Neural cell (in vitro differentiated cells): ENCODE measurements around the gene RASL10A. TPM values are rescaled to one million over a fixed set of nuclear protein-coding genes. Genes with fewer than 3 reads are reported as not detected.

ENCODE experiments used
- H2AFZ ChIP-seq: fragments of 200-600, 300-800 bp; sonication (generic), shearing (Covaris generic); 2 replicates; pipeline ENCODE4 v1.6.0; 2014; ENCODE audit warnings: low read depth, mild to moderate bottlenecking, antibody characterized with exemption, low read length, moderate library complexity
- H3F3A ChIP-seq: fragments of 200-600 bp; shearing (Covaris generic); 2 replicates; pipeline ENCODE4 v1.6.1; 2016; ENCODE audit warnings: mild to moderate bottlenecking, moderate library complexity, mixed read lengths, antibody characterized with exemption, low read length; ENCODE audit not compliant: insufficient read depth, poor library complexity, severe bottlenecking
- H3K27ac ChIP-seq: fragments of 200-600, 300-800 bp; sonication (generic), shearing (Covaris generic); 2 replicates; pipeline ENCODE4 v1.5.1; 2014; ENCODE audit warnings: mild to moderate bottlenecking, low read length, moderate library complexity
- H3K27me3 ChIP-seq: fragments of 300-800, 200-600 bp; sonication (generic), shearing (Covaris generic); 2 replicates; pipeline ENCODE4 v1.6.0; 2014; ENCODE audit warnings: mild to moderate bottlenecking, low read depth, low read length, moderate library complexity; ENCODE audit not compliant: insufficient read depth
- H3K36me3 ChIP-seq: fragments of 300-800, 200-600 bp; sonication (generic), shearing (Covaris generic); 2 replicates; pipeline ENCODE4 v1.5.1; 2014; ENCODE audit warnings: mild to moderate bottlenecking, antibody characterized with exemption, low read length, moderate library complexity; ENCODE audit not compliant: insufficient read depth
- H3K4me2 ChIP-seq: fragments of 300-800, 200-600 bp; sonication (generic), shearing (Covaris generic); 2 replicates; pipeline ENCODE4 v1.6.0; 2014; ENCODE audit warnings: mild to moderate bottlenecking, low read length
- H3K4me3 ChIP-seq: fragments of 300-800, 200-600 bp; sonication (generic), shearing (Covaris generic); 2 replicates; pipeline ENCODE4 v1.5.1; 2014; ENCODE audit warnings: mild to moderate bottlenecking, low read length, moderate library complexity
- H3K79me2 ChIP-seq: fragments of 200-600 bp; shearing (Covaris generic); replicated peaks from 2 replicates; pipeline ENCODE4 v1.6.0; 2014; ENCODE audit warnings: mild to moderate bottlenecking, low read length, moderate library complexity; ENCODE audit not compliant: insufficient read depth
- H3K9ac ChIP-seq: fragments of 300-800, 200-600 bp; sonication (generic), shearing (Covaris generic); 2 replicates; pipeline ENCODE4 v1.6.1; 2016; ENCODE audit warnings: mild to moderate bottlenecking, low read length, mixed read lengths
- H3K9me2 ChIP-seq: fragments of 200-600 bp; shearing (Covaris generic); 2 replicates; pipeline ENCODE4 v1.6.1; 2016; ENCODE audit warnings: mild to moderate bottlenecking, low read length, mixed read lengths; ENCODE audit not compliant: insufficient read depth
- H3K9me3 ChIP-seq: fragments of 200-600, 300-800 bp; sonication (generic), shearing (Covaris generic); 2 replicates; pipeline ENCODE4 v1.6.1; 2016; ENCODE audit warnings: mild to moderate bottlenecking, mixed run types, low read length, moderate library complexity, mixed read lengths
- H4K20me1 ChIP-seq: fragments of 200-600 bp; shearing (Covaris generic); 2 replicates; pipeline ENCODE4 v1.6.1; 2016; ENCODE audit warnings: mild to moderate bottlenecking, mixed run types; ENCODE audit not compliant: insufficient read depth
- CTCF ChIP-seq: fragments of 450-650 bp; IDR thresholded peaks from 2 replicates; pipeline ENCODE4 v1.5.1; 2014; ENCODE audit warnings: antibody characterized with exemption, mild to moderate bottlenecking, moderate library complexity; ENCODE audit not compliant: poor library complexity, severe bottlenecking
- EP300 ChIP-seq: fragments of 450-650 bp; conservative IDR thresholded peaks from 2 replicates; pipeline ENCODE4 v1.6.1; 2014; ENCODE audit warnings: antibody characterized with exemption, mild to moderate bottlenecking, moderate library complexity; ENCODE audit not compliant: poor library complexity, severe bottlenecking
- EZH2 ChIP-seq: fragments of 200-600, 300-800 bp; shearing (Covaris generic), sonication (generic); IDR thresholded peaks from 2 replicates; pipeline ENCODE4 v1.6.1; 2014; ENCODE audit warnings: antibody characterized with exemption, low read length, borderline replicate concordance, mild to moderate bottlenecking; ENCODE audit not compliant: insufficient read depth, poor library complexity, severe bottlenecking
- MXI1 ChIP-seq: fragments of 450-650 bp; conservative IDR thresholded peaks from 2 replicates; pipeline ENCODE4 v1.6.1; 2014; ENCODE audit warnings: antibody characterized with exemption, mild to moderate bottlenecking; ENCODE audit not compliant: poor library complexity, severe bottlenecking
- POLR2AphosphoS5 ChIP-seq: IDR thresholded peaks from 2 replicates; pipeline ENCODE4 v1.6.1; 2012
- RAD21 ChIP-seq: fragments of 450-650 bp; conservative IDR thresholded peaks from 2 replicates; pipeline ENCODE4 v1.6.1; 2014; ENCODE audit warnings: antibody characterized with exemption, mild to moderate bottlenecking, moderate library complexity
- SMC3 ChIP-seq: fragments of 450-650 bp; conservative IDR thresholded peaks from 2 replicates; pipeline ENCODE4 v1.6.1; 2014; ENCODE audit warnings: antibody characterized with exemption, mild to moderate bottlenecking, moderate library complexity; ENCODE audit not compliant: poor library complexity
- TAF1 ChIP-seq: IDR thresholded peaks from 2 replicates; pipeline ENCODE4 v1.6.1; 2012; ENCODE audit warnings: low read depth
- polyA plus RNA-seq: library from polyadenylated mRNA; depleted of rRNA; stranded (reverse); fragments of >200 nt; gene quantifications from 2 replicates; pipeline ENCODE4 v1.2.3, GENCODE V29; 2014
- TF ChIP-seq, protein P1 (sequence below): IDR thresholded peaks from 2 replicates; pipeline ENCODE4 v1.6.1; 2012; ENCODE audit warnings: borderline replicate concordance

The RASL10A gene
- polyA plus RNA-seq, 1 donor from 2014 or later, result 3.0 TPM

DNA sequence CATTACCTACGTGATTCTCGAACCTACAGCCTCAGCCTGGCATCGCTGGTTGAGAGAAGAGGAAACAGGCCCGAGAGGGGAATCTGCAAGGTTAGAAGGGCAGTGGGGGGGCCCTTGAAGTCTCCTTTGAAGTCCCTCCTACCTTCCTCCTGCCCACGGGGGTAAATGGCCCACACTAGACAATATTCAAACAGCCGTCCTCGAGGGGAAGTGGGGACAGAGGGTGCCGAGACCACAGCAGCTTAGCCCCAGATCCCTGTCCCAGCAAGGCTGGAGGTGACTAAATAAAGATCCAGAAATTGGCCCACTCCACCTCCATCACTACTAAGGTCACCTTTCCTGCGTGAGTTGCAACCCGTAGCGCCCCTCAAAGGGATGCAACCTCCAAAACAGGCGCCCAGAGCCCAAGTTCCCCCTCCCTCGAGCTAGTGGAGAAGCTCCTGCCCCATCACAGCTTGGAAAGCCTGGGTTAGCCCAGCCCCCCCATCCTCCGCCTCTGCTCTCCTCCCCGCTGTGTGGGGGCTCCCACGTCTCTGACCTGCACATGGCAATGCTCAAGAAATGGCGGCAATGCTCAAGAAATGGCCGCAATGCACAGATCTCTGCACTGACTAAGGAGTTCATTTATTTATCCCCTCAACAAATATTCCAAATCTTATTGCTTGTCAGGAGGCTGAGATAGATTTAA lies 788 bp upstream of the RASL10A start:
- no peak overlapping the region for H3K27ac ChIP-seq
- no peak for TF ChIP-seq EZH2
- TF ChIP-seq RAD21, result no peak

GRCh38 chr22:29314537-29315285 lies 786 bp downstream of the RASL10A start:
- H2AFZ ChIP-seq, result no peak overlapping the region
- no peak overlapping the region for H3K4me2 ChIP-seq
- H3K79me2 ChIP-seq, result no peaks in the 10 kb centered on the region
- H3K9ac ChIP-seq, result no peak overlapping the region
- no peaks in the 10 kb centered on the region for H3F3A ChIP-seq
- H3K4me3 ChIP-seq, result peak overlapping the region; percentile 59
- no peak for TF ChIP-seq MXI1
- TF ChIP-seq, protein P1, sequence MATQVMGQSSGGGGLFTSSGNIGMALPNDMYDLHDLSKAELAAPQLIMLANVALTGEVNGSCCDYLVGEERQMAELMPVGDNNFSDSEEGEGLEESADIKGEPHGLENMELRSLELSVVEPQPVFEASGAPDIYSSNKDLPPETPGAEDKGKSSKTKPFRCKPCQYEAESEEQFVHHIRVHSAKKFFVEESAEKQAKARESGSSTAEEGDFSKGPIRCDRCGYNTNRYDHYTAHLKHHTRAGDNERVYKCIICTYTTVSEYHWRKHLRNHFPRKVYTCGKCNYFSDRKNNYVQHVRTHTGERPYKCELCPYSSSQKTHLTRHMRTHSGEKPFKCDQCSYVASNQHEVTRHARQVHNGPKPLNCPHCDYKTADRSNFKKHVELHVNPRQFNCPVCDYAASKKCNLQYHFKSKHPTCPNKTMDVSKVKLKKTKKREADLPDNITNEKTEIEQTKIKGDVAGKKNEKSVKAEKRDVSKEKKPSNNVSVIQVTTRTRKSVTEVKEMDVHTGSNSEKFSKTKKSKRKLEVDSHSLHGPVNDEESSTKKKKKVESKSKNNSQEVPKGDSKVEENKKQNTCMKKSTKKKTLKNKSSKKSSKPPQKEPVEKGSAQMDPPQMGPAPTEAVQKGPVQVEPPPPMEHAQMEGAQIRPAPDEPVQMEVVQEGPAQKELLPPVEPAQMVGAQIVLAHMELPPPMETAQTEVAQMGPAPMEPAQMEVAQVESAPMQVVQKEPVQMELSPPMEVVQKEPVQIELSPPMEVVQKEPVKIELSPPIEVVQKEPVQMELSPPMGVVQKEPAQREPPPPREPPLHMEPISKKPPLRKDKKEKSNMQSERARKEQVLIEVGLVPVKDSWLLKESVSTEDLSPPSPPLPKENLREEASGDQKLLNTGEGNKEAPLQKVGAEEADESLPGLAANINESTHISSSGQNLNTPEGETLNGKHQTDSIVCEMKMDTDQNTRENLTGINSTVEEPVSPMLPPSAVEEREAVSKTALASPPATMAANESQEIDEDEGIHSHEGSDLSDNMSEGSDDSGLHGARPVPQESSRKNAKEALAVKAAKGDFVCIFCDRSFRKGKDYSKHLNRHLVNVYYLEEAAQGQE, result no peak
- no peak for TF ChIP-seq EP300
- no peak for TF ChIP-seq SMC3
- TF ChIP-seq TAF1, result no peak
- TF ChIP-seq POLR2AphosphoS5, result no peak
- TF ChIP-seq CTCF, result no peak
- TF ChIP-seq EZH2, result no peak
- TF ChIP-seq RAD21, result no peak
- H4K20me1 ChIP-seq, result no peaks in the 10 kb centered on the region
- H3K36me3 ChIP-seq, result no peaks in the 10 kb centered on the region
- no peak overlapping the region for H3K27ac ChIP-seq
- H3K9me2 ChIP-seq, result no peaks in the 10 kb centered on the region
- H3K9me3 ChIP-seq, result no peaks in the 10 kb centered on the region
- H3K27me3 ChIP-seq, result peaks cover 44% of the 10 kb centered on the region

More for the DNA sequence above, 788 bp upstream of the RASL10A start:
- H3F3A ChIP-seq, result no peaks in the 10 kb centered on the region
- no peak overlapping the region for H3K9ac ChIP-seq
- no peak overlapping the region for H3K4me2 ChIP-seq
- no peaks in the 10 kb centered on the region for H3K36me3 ChIP-seq
- H2AFZ ChIP-seq, result no peak overlapping the region
- no peaks in the 10 kb centered on the region for H3K9me2 ChIP-seq
- no peak overlapping the region for H3K4me3 ChIP-seq
- no peaks in the 10 kb centered on the region for H3K9me3 ChIP-seq
- no peaks in the 10 kb centered on the region for H3K79me2 ChIP-seq
- H3K27me3 ChIP-seq, result peaks cover 44% of the 10 kb centered on the region
- no peaks in the 10 kb centered on the region for H4K20me1 ChIP-seq
